Panc1 (cell line): ENCODE measurements around the gene SEC11A.

ENCODE experiments used
- POLR2AphosphoS5 ChIP-seq: IDR thresholded peaks from 2 replicates; pipeline ENCODE4 v1.6.1; 2012; ENCODE audit warnings: mild to moderate bottlenecking, low read depth, low read length, moderate library complexity
- TF ChIP-seq, protein P1 (sequence below): fragments of 450-650 bp; IDR thresholded peaks from 2 replicates; pipeline ENCODE4 v1.5.1; 2017; ENCODE audit warnings: mild to moderate bottlenecking

DNA sequence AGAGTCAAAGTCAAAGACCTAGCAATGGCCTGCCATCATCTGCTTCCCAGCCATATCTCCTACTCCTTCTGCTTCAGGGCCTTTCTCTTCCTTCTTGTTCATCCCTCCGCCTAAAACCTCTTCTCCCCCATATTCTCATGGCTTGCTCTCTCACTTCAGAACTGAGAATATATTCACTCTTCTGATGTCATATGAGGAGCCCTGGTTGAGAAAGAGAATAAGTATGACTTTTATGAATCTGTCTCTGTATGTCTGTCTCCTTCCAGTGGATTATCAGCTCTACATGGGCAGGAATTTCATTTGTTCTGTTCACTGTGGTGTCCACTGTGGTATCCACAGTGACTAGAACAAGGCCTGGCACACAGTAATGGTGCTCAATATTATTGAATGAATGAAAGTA is 44.3 kb upstream of the SEC11A start:
- TF ChIP-seq, protein P1, sequence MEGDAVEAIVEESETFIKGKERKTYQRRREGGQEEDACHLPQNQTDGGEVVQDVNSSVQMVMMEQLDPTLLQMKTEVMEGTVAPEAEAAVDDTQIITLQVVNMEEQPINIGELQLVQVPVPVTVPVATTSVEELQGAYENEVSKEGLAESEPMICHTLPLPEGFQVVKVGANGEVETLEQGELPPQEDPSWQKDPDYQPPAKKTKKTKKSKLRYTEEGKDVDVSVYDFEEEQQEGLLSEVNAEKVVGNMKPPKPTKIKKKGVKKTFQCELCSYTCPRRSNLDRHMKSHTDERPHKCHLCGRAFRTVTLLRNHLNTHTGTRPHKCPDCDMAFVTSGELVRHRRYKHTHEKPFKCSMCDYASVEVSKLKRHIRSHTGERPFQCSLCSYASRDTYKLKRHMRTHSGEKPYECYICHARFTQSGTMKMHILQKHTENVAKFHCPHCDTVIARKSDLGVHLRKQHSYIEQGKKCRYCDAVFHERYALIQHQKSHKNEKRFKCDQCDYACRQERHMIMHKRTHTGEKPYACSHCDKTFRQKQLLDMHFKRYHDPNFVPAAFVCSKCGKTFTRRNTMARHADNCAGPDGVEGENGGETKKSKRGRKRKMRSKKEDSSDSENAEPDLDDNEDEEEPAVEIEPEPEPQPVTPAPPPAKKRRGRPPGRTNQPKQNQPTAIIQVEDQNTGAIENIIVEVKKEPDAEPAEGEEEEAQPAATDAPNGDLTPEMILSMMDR: no peak
- no peak for TF ChIP-seq POLR2AphosphoS5
